GM04503 (cell line): ENCODE measurements around the gene GBX1.

Source experiments
- DNase-seq: peaks from one replicate; pipeline ENCODE4 v3.0.0-alpha.2; 2012; ENCODE audit warnings: low read depth

The GBX1 gene

DNA sequence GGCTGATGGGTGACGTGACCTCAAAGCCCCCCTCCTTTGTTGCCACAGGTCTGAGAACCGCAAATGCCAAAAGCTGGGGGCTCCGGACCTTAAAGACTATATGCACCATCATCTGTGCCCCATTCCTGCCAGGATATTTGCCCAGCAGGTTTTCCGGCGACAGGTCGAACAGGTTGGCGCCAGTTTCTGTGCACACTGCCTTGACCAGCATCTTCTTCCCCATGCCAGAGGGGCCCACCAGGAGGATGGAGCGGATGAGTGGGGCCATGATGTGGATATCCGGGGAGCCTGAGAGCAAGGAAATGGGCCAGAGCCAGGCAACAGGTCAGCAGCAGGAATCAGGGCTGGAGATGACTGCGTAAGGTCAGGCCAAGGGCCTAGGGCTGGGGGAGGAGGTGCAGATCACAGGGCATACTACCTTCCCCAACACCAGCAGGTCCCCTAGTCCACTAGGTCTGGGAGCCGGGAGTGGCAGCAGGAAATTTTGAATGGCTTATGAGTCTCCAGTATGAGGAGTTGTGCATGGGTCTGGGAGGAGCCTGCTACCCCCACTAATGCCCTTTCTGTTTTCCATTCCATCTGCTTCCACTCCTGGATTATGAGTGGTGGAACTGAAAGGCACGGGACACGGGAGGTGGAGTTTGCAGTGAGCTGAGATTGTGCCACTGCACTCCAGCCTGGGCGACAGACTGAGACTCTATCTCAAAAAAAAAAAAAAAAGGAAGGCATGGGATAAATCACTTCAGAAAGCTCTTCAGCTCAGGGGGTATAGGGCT, 25.9 kb upstream of the GBX1 start:
- DNase-seq, result no peak

- DNase-seq, result no peak
These were observed 24.6 kb upstream of the GBX1 start for GRCh38 chr7:151192002-151192539.

DNA sequence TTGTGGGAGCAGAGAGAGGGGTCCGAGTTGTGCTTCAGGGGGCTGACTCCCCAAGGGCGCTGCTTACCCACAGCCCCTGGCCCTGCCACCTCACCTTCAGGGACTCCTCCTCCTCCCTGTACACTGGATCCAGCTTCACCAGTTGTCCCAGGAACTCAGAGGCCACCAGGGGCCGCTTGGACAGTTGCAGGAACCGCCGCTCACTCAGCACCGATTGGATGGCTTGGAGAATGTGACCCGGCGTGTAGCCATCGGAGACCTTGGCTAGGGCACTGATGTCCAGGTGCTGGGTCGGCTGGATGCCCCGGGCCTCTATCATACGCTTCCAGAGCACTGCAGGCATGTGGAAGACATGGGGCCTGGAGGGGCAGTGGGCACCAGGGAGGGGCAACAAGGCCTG, 24.1 kb upstream of the GBX1 start:
- no peak for DNase-seq

DNA sequence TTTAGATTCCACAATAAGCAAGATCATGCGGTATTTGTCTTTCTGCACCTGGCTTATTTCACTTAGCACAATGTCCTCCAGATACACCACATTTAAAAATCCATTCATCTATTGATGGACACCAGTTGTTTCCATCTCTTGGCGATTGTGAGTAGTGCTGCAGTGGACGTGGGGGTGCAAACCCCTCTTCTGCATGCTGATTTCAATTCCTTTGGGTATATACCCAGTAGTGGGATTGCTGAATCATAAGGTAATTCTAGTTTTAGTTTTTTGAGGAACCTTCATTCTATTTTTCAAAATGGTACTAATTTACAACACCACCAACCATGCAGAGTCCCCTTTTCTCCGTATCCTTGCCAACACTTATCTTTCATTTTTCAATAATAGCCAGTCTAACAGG, 21.5 kb upstream of the GBX1 start:
- no peak for DNase-seq

GRCh38 chr7:151188252-151188542, 20.7 kb upstream of the GBX1 start:
- DNase-seq, result no peak

DNA sequence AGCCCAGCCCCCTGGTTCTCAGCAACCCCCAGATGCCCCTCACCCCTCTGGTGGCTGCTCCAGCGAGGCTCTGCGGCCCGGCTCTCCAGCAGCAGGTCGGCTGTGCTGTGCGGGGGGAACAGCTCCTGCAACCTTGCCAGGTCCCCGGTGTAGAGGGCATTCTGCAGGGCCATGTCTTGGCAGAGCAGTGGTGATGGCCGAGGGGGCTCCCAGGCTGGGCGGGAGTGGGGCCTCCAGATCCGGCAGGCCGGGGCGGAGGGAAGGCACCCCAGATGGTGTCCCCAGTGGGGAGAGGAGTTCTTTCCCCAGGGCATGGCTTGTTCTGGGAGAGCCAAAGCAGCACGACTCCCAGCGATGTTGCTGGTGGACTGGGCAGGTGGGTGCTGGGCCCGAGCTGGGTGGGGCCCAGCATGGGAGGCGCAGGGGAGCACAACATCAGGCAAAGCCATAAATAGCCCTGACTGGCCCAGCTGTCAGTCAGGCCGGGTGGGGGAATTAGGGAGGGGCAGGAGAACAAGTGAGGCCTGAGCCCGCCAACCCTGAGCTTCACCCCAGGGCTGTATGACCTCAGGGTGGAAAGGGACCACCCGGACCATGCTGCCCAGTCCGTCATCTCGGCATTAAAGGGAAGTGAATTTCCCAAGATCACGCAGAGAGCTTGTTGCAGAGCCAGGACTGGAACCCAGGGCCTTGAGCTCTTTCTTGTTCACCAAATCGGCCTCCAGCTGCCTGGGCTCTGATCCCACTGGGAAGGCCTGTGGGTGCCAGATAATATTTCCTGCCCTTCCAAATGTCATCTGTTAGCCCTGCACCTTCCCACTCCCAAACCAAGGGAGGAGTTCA, 20.1 kb upstream of the GBX1 start:
- no peak for DNase-seq

DNA sequence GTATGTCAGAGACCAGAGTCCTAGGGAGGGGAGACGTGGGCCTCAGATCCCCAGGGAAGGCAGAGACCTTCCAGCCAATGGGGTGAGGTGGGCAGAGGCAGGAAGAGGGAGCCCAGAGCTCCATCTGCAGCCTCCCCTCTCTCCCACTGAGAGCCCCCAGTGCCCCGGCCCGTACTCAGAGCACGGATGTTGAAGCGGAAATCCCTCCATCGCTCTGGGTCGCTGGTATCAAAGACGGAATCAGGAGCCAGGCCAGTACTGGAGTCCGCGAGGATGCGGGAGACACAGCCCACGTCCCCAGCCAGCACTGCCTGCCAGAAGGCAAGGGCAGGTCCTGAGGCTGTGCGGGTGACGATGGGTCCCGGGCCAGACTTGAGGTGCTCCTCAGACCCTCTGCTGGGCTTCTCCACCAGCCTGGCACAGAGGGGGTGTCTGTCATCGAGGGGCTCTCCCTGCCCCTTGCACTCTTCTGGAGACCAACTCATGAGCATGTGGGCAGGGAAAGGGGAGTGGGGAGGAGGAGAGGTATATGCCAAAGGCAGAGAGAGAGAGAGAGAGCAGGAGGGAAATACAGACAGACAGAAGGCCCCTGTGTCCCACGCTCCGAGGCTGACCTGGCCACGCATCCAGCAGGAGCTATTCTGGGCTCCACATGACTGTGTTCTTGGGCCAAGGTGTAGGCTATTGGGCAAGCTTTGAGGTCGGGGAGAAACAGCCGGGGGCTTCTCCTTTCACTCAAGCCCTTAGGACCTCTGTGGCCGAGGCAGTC, 19.3 kb upstream of the GBX1 start, which contains the start of gene ASB10:
TSS of gene ASB10 (minus strand) at position 611 of the 769 bp plus-strand sequence. CDS start at position 491, 120 bp downstream.
- DNase-seq, result no peak

DNA sequence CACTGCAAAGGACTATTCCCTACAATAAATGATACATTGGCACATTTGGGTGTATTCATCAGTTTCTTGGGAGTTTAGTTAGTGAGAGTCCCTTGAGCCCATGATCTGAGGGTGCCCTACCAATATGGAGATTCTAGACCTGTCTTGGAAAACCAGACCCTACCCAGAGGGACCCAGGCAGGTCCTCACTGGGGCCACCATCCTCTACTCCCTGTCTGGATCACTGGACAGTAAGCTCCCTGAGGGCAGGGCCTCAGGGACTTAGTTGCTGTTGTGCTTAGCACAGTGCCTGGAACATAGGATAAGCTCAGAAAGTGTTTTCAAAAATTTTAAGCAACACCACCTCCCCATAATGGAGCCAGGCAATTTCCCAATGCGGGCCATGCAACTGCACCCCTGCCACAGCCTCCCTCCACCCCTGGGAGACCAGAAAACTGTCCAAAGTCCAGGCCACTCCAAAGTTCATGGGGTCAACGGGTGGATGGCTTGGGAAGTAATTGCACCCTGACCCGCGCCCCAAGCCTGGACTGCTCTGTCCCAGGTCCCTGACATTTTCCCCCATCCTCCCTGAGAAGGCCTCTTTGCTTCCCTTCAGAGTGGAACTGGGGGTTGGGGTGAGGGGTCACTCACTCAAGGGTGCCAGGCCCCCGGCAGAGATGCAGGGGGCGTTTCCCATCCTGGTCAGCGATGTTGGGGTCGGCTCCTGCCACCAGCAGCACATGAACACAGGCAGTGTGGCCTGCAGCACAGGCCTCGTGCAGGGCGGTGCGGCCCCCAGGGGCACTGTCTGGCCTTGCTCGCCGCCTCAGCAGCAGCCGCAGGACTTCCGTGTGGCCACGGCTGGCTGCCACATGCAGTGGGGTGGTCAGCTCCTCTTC, 18.5 kb upstream of the GBX1 start:
- no peak for DNase-seq

DNA sequence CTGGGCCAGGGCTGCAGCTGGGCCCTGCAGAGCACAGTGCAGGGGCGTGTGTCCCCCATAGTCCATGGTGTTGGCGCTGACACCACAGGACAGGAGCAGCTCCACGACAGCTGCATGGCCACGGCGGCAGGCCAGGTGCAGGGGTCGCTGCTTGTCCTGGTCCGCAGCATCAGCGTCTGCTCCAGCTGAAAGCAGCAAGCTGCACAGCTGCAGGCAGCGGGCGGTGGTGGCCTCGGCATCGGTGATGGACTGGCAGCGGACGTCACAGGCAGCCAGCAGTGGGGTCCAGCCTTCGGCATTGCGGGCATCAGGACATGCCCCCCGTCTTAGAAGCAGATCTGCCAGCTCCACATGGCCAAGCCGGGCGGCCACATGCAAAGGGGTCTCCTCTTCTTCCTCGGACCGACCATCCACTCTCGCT, 13.5 kb upstream of the GBX1 start:
- DNase-seq, result no peak

DNA sequence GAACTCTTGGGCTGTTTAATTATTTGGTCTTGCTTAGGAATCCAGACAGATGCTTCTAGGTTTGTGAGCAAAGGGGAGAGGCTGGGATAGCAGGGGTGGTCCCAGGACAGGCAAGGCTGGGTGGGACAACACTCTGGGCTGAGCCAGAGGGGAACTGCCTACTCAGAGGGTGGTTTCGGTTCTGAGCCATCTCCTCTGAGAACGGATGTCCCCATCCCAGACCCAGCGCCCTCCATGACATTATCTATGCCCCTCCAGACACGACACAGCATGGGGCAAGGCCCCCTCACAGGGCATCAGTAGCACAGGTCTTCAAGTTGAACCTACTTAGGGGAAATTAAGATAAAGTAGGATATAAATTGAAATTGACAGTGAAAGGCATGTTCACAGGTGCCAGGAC, 12.5 kb upstream of the GBX1 start:
- DNase-seq, result no peak

GRCh38 chr7:151179287-151179860, 11.9 kb upstream of the GBX1 start:
- no peak for DNase-seq

DNA sequence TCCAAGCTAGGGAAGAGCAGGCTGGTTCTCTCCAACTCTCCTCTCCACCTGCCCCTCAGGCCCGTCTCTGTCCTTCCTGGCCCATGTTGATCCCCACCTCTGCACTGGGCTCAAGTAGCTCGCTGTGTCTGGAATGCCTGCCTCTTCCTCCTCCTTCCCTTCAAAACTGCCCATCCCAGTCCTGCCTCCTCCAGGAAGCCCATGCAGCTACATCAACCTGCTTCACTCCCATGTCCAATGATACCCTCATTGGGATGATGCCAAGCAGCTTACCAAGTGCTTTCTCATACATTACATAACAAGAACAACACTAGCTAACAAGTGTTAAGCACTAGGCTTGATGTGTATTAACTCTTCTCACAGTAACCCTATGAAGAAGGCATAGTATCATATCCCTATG, 11.3 kb upstream of the GBX1 start:
- no peak for DNase-seq

GRCh38 chr7:151178236-151178635, 10.7 kb upstream of the GBX1 start:
- no peak for DNase-seq

- DNase-seq, result no peak
These were observed 9.8 kb upstream of the GBX1 start for GRCh38 chr7:151177310-151177709.

- no peak for DNase-seq
These were observed 8.9 kb upstream of the GBX1 start for GRCh38 chr7:151176401-151176800.

GRCh38 chr7:151175793-151176311, 8.4 kb upstream of the GBX1 start:
- DNase-seq, result no peak

GRCh38 chr7:151175047-151175792, 7.7 kb upstream of the GBX1 start:
- DNase-seq, result no peak

GRCh38 chr7:151174246-151175046, 7.0 kb upstream of the GBX1 start:
- no peak for DNase-seq
